Skeletal muscle satellite cell (primary cell): Measurements from ENCODE around the gene ZNF662.

Experiments used
- H3K27me3 ChIP-seq: 2 replicates; pipeline ENCODE4 v1.7.0; 2013; ENCODE audit warnings: low read length; ENCODE audit not compliant: control insufficient read depth, insufficient read depth
- H3K36me3 ChIP-seq: 2 replicates; pipeline ENCODE4 v1.7.0; 2013; ENCODE audit warnings: mild to moderate bottlenecking, control low read depth, low read length; ENCODE audit not compliant: insufficient read depth
- H3K4me1 ChIP-seq: 2 replicates; pipeline ENCODE4 v1.7.0; 2013; ENCODE audit warnings: low read length; ENCODE audit not compliant: control insufficient read depth, insufficient read depth
- H3K4me2 ChIP-seq: 2 replicates; pipeline ENCODE4 v1.7.0; 2013; ENCODE audit warnings: mild to moderate bottlenecking, low read length
- H3K4me3 ChIP-seq: 2 replicates; pipeline ENCODE4 v1.7.0; 2013; ENCODE audit warnings: low read length
- H3K9ac ChIP-seq: 2 replicates; pipeline ENCODE4 v1.7.0; 2013; ENCODE audit warnings: mild to moderate bottlenecking, low read depth, low read length, moderate library complexity
- H3K9me3 ChIP-seq: replicated peaks from 2 replicates; pipeline ENCODE4 v1.7.0; 2013; ENCODE audit warnings: mild to moderate bottlenecking, control low read depth, low read length

ZNF662 gene

DNA sequence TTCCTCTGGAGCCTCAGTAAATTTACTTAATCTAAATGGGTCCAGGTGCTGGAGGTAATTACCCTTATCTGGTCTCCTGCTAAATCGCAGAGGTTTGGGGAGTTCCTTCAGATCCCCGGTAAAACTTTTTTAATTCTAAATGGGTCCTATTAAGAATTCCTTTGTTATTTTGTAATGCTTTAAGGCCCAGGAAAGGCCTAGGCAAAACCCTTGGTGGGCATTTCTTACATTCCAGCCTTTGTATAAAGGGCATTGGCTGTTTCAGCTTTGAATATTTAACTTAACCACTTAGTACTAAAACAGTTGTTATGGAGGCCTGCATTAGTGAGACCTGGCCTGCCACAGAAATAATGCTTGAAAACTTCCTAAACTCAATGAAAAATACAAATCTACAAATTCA lies 14.9 kb upstream of the ZNF662 start:
- Histone ChIP-seq H3K4me1 (no peaks in the 10 kb centered on the region), H3K9ac (no peak overlapping the region), H3K4me3 (no peak overlapping the region), H3K4me2 (no peak overlapping the region), H3K9me3 (no peaks in the 10 kb centered on the region), H3K36me3 (no peaks in the 10 kb centered on the region), H3K27me3 (peaks cover 41% of the 10 kb centered on the region)

DNA sequence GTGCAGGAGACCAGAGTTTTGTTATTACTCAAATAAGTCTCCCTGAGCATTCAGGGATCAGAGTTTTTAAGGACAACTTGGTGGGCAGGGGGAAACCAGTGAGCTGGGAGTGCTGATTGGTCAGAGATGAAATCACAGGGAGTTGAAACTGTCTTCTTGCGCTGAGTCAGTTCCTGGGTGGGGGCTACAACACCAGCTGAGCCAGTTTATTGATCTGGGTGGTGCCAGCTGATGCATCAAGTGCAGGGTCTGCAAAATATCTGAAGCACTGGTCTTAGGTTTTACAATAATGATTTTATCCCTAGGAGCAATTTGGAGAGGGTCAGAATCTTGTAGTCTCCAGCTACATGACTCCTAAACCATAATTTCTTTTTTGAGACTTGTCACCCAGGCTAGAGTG lies 13.8 kb upstream of the ZNF662 start:
- Histone ChIP-seq H3K9ac (no peak overlapping the region), H3K27me3 (peaks cover 32% of the 10 kb centered on the region), H3K9me3 (no peaks in the 10 kb centered on the region), H3K4me3 (no peak overlapping the region), H3K4me2 (no peak overlapping the region), H3K36me3 (no peaks in the 10 kb centered on the region), H3K4me1 (no peaks in the 10 kb centered on the region)

DNA sequence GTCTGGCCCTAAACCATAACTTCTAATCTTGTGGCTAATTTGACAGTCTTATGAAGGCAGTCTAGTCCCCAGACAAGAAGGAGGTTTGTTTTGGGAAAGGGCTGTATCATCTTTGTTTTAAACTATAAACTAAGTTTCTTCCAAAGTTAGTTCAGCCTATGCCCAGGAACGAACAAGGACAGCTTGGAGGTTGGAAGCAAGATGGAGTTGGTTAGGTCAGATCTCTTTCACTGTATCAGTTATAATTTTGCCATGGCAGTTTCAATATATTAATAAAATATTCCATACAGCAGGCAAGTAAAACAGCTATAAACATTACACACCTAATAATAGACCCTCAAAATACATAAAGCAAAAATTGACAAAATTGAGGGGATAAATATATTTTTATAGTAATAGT lies 13.1 kb upstream of the ZNF662 start:
- Histone ChIP-seq H3K27me3 (peaks cover 29% of the 10 kb centered on the region), H3K4me2 (no peak overlapping the region), H3K9ac (no peak overlapping the region), H3K36me3 (no peaks in the 10 kb centered on the region), H3K4me1 (no peaks in the 10 kb centered on the region), H3K4me3 (no peak overlapping the region), H3K9me3 (no peaks in the 10 kb centered on the region)

DNA sequence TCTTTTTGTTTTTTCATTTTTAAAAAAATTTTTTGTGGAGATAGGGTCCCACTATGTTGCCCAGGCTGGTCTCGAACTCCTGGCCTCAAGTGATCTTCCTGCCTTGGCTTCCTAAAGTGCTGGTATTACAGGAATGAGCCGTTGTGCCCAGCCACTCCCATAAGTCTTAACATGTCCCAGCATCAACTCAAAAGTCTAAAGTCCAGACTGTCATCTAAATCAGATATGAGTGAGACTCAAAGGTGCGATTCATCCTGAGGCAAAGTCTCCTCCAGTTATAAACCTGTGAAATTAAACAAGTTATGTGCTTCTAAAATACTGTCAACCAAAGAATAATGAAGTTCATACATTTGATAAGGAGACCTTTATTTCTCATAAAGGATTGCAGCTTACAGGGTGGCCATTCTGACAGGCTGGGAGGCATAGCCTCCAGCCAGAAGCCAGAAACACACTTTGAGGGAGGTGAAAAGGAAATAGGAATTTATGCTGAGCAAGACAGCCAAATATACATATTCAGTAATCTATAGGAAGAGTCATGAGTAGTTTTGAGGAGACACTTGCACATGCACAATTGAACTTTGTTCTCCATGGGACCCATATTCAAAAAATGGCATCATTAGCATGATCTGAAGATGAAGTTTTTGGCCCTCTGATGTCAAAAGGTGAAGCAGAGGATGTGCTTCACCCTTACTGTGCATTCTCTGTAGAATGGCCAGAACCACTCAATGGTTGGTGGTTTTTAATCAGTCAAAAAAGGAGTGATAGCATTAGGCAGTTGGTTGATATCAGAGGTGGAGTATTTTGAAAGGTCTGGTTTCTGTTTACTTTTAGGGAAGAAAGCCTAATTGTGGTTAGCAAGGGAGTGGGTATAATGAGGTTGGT lies 11.0 kb upstream of the ZNF662 start:
- H3K4me2 ChIP-seq = no peak overlapping the region
- no peaks in the 10 kb centered on the region for H3K36me3 ChIP-seq
- no peaks in the 10 kb centered on the region for H3K4me1 ChIP-seq
- H3K27me3 ChIP-seq = peaks cover 25% of the 10 kb centered on the region
- H3K9me3 ChIP-seq = no peaks in the 10 kb centered on the region
- no peak overlapping the region for H3K9ac ChIP-seq
- H3K4me3 ChIP-seq = no peak overlapping the region

DNA sequence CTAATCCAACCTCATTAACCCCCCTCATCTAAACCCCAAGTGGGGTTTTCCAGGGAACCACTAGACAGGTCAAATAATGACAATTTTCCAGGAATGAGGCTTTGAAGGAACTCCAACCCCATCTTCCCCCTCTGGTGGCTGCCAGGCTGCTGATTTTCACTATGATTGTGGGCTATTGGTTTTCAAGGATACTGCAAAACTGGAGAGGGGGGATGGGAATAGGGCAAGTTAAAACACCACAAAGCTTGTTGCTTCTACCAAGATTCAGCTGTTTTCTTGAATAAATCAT lies 10.4 kb upstream of the ZNF662 start:
- Histone ChIP-seq H3K9me3 (no peaks in the 10 kb centered on the region), H3K4me3 (no peak overlapping the region), H3K4me1 (no peaks in the 10 kb centered on the region), H3K27me3 (peaks cover 25% of the 10 kb centered on the region), H3K36me3 (no peaks in the 10 kb centered on the region), H3K4me2 (no peak overlapping the region), H3K9ac (no peak overlapping the region)

DNA sequence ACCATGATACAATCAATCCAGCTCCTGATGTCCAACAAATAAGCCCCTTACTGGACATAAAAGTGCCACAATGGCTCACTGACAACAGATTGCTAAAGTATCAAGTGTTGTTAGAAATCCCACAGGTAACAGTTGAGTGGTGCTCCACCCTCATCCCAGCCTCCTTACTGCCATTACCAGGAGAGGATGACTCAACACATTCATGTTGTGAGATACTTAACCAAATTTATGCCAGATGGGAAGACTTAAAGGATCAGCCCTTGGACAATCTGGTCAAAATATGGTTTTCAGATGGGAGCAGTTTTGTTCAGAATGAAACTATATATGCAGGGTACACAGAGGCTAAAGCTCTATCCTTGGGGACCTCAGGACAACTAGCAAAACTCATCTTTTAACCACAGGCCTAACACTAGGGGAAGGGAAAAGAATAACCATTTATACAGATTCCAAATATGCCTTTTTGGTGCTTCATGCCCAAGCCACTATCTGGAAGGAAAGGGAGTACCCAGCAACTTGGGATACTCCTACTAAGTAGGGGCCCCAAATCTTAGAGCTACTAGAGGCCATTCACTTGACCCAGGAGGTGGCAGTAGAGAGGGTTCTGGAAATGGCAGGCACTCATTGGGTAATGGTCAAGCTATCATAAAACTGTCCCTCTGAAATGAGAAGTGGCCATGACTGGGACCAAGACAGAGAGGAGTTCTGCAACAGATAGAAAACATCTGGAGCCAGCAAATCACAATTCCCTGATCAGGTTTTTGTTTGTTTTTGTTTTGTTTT lies 6.9 kb upstream of the ZNF662 start:
- no peaks in the 10 kb centered on the region for H3K4me1 ChIP-seq
- H3K9me3 ChIP-seq = no peaks in the 10 kb centered on the region
- no peak overlapping the region for H3K9ac ChIP-seq
- H3K27me3 ChIP-seq = peaks cover 17% of the 10 kb centered on the region
- H3K4me3 ChIP-seq = no peak overlapping the region
- H3K36me3 ChIP-seq = no peaks in the 10 kb centered on the region
- no peak overlapping the region for H3K4me2 ChIP-seq

DNA sequence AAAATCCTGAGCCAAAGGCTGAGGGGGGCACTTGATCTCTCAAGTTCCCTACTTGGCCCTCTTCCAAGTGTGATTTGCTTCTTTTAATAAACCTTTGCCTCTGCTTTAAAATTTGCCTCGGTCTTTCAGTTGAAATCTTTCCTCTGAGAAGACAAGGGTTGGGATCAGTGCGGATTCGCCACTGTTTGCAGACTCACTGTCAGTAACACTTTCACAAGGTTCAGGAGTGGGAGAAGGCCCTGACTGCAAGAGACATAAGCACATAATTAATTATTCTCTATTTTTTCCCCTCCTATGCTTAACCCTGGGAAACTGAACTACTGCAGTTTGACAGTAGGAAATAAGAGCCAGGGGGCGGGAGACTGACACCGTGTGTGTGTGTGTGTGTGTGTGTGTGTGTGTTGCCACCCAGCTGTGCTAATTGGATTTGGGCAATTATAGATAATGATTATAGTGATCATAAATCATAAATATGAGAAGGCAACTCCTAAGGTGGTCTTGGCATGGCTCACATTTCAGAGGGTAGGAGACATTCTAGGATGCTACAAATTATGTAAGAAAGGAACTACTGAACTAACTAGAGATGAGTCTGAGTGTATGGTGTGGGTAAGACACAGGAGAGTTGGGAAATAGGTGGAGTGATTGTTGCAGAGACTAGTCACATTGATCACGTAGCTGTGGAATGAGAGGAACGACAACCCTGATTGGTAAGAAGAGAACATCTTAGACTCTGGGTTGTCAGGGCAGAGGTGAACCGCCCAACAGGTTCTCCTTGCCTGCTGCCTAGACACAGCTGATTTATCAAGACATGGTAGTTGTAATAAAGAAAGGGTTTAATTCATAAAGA lies 5.5 kb upstream of the ZNF662 start:
- Histone ChIP-seq H3K9me3 (no peaks in the 10 kb centered on the region), H3K9ac (no peak overlapping the region), H3K36me3 (no peaks in the 10 kb centered on the region), H3K4me2 (no peak overlapping the region), H3K27me3 (peaks cover 29% of the 10 kb centered on the region), H3K4me3 (no peak overlapping the region), H3K4me1 (no peaks in the 10 kb centered on the region)

DNA sequence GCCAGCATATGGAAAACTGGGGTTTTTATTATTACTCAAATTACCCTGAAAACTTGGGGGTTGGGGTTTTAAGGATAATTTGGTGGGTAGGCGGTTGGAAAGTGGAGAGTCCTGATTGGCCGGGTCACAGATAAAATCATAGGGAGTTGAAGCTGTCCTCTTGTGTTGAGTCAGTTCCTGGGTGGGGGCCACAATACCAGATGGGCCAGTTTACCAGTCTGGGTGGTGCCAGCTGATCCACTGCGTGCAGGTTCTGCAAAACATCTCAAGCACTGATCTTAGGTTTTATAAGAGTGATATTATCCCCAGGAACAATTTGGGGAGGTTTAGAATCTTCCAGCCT lies 4.9 kb upstream of the ZNF662 start:
- H3K9ac ChIP-seq = no peak overlapping the region
- no peaks in the 10 kb centered on the region for H3K9me3 ChIP-seq
- no peaks in the 10 kb centered on the region for H3K4me1 ChIP-seq
- no peak overlapping the region for H3K4me3 ChIP-seq
- peaks cover 34% of the 10 kb centered on the region for H3K27me3 ChIP-seq
- H3K36me3 ChIP-seq = no peaks in the 10 kb centered on the region
- no peak overlapping the region for H3K4me2 ChIP-seq

DNA sequence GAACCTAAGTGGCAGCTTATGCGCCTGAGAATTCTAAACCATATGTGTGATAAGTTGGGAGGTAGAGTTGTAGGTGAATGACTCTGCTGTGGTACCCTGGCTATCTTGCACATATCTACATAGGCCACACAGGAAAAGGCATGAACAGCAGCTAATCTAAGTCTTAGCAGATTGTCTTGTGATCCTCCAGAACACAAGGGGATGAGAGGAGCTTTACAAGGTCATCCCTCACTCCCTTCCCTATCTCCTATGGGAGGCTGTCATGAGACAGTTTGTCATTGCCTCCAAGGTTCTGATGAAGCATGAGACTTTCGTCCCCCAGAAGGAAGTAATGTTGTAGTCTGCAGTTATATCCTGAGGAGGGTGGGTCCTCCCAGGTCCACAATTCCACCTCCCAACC lies 3.7 kb upstream of the ZNF662 start:
- H3K9ac ChIP-seq = no peak overlapping the region
- H3K4me1 ChIP-seq = peaks cover 6% of the 10 kb centered on the region
- no peak overlapping the region for H3K4me2 ChIP-seq
- H3K9me3 ChIP-seq = no peaks in the 10 kb centered on the region
- peaks cover 46% of the 10 kb centered on the region for H3K27me3 ChIP-seq
- H3K36me3 ChIP-seq = no peaks in the 10 kb centered on the region
- H3K4me3 ChIP-seq = no peak overlapping the region

DNA sequence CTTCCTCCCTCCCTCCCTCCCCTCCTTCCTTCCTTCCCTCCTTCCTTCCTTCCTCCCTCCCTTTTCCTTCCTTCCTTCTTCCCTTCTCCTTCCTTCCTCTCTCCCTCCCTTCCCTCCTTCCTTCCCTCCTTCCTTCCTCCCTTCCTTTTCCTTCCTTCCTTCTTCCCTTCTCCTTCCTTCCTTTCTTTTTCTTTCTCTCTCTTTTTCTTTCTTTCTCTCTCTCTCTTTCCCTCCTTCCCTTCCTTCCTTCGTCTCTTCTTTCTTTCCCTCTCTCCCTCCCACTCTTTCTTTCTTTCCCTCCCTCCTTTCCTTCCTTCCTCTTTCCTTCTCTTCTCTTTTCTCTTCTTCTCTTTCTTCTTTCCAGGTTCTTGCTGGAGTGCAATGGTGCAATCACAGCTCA lies 1.9 kb upstream of the ZNF662 start:
- no peaks in the 10 kb centered on the region for H3K36me3 ChIP-seq
- no peak overlapping the region for H3K4me2 ChIP-seq
- H3K4me1 ChIP-seq = peaks cover 6% of the 10 kb centered on the region
- H3K9ac ChIP-seq = no peak overlapping the region
- H3K27me3 ChIP-seq = peaks cover 40% of the 10 kb centered on the region
- H3K9me3 ChIP-seq = no peaks in the 10 kb centered on the region
- H3K4me3 ChIP-seq = no peak overlapping the region

DNA sequence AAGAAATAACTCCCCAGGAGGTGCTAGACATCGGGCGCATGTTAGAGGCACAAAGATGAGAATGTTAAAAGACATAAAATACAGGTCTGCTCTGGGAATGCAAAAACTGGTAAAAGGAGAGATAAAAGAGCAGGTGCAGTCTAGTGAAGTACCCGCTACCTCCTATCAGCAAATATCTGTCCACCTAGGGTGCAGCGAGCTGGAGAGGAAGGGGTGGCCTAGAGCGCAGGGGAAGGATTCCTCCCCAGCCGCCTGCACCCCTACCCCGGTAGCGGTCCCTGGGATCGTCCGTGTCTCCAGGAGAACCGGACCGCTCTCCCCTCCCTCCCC lies 237 bp upstream of the ZNF662 start:
- H3K27me3 ChIP-seq = peaks cover 40% of the 10 kb centered on the region
- no peaks in the 10 kb centered on the region for H3K36me3 ChIP-seq
- peaks cover 6% of the 10 kb centered on the region for H3K4me1 ChIP-seq
- peak overlapping the region; percentile 70 for H3K4me3 ChIP-seq
- no peaks in the 10 kb centered on the region for H3K9me3 ChIP-seq
- H3K4me2 ChIP-seq = peak overlapping the region; percentile 84
- peak overlapping the region; percentile 75 for H3K9ac ChIP-seq
